Heart left ventricle (tissue), 16 donors: Measurements from ENCODE around the gene ATF7. TPM values are rescaled to one million over a fixed set of nuclear protein-coding genes. Genes with fewer than 3 reads are reported as not detected.
"Not testable (repeated sequence)": the region's sequence is repeated elsewhere in the genome, so short reads cannot be mapped to it uniquely, and the experiment has no call there.

ENCODE experiments used
- ATAC-seq, 4 donors: fragments of 200-7000 bp; cut with Tn5 transposase; one replicate each; pipeline ENCODE4 v1.9.1; 2020 to 2022; ENCODE audit warnings: moderate library complexity in 4 of 4, mild to moderate bottlenecking in 3 of 4, moderate number of reproducible peaks in 1 of 4
- DNase-seq, 5 donors: peaks; one replicate each; pipeline ENCODE4 v3.0.0-alpha.2; 2020
- H3K27ac ChIP-seq, 12 donors: fragments of 200-600 bp; sonication (generic) in 4 of 12; one replicate each; pipeline versions ENCODE4 v1.5.0 to v1.8.0; 2016 to 2022; ENCODE audit warnings: mild to moderate bottlenecking in 2 of 12
- H3K27me3 ChIP-seq, 9 donors: fragments of 200-600 bp; sonication (generic) in 2 of 9; one replicate each; pipeline versions ENCODE4 v1.5.1 to v1.8.0; 2016 to 2022; ENCODE audit warnings: mild to moderate bottlenecking in 3 of 9
- H3K36me3 ChIP-seq, 9 donors: fragments of 200-600 bp; sonication (generic) in 2 of 9; one replicate each; pipeline versions ENCODE4 v1.5.0 to v1.8.0; 2018 to 2022; ENCODE audit warnings: mild to moderate bottlenecking in 2 of 9
- H3K4me1 ChIP-seq, 12 donors: fragments of 200-600 bp; sonication (generic) in 4 of 12; one replicate each; pipeline versions ENCODE4 v1.5.0 to v1.8.0; 2016 to 2022; ENCODE audit warnings: mild to moderate bottlenecking in 3 of 12
- H3K4me3 ChIP-seq, 12 donors: fragments of 200-600 bp; sonication (generic) in 4 of 12; one replicate each; pipeline versions ENCODE4 v1.5.0 to v1.8.0; 2017 to 2022; ENCODE audit warnings: mild to moderate bottlenecking in 9 of 12, moderate library complexity in 4 of 12
- H3K9me3 ChIP-seq, 12 donors: fragments of 200-600 bp; sonication (generic) in 4 of 12; one replicate each; pipeline versions ENCODE4 v1.5.0 to v1.8.0; 2016 to 2022; ENCODE audit warnings: mild to moderate bottlenecking in 1 of 12
- POLR2A ChIP-seq, 2 donors: fragments of 450-650 bp; IDR thresholded peaks; one replicate each; pipeline ENCODE4 v1.6.1; 2017; ENCODE audit warnings: antibody characterized with exemption in 2 of 2, mild to moderate bottlenecking in 2 of 2, moderate library complexity in 2 of 2
- WGBS, 4 donors: extraction: QIAGEN DNeasy Blood & Tissue Kit in 2 of 4; methylation state at CpG; one replicate each; pipeline versions ENCODE4 v1.1.5 to v1.1.7; 2013 to 2018; 5-methylcytosine and 5-hydroxymethylcytosine counted together
- intact Hi-C, 10 donors: fragments of 100-400 bp; cut with DNase I; formaldehyde crosslinking; loops; one replicate each; pipeline versions ENCODE4 v1.11.1 to v1.14.2; 2022
- polyA plus RNA-seq, 2 donors: library from polyadenylated mRNA; stranded (reverse); fragments of 200-250 nt; gene quantifications; one replicate each; pipeline ENCODE4 v1.2.3, GENCODE V29; 2013
- total RNA-seq, 9 donors: library from RNA; depleted of rRNA in 2 of 9; stranded (reverse); fragments of >200 nt in 2 of 9; fragmentation: NEBNext Ultra II Directional in 3 of 9; extraction: Animal tissue kit (Norgen Biotek cat#: 25700) in 3 of 9; gene quantifications; one replicate each; pipeline versions ENCODE4 v1.1.0 to v1.2.4, GENCODE V29; 2016 to 2023
- TF ChIP-seq, protein P1 (sequence below), 12 donors: fragments of 200-600 bp; sonication (generic) in 4 of 12; IDR thresholded peaks; one replicate each; pipeline versions ENCODE4 v1.5.0 to v1.8.0; 2018 to 2022; ENCODE audit warnings: antibody characterized with exemption in 12 of 12, mild to moderate bottlenecking in 5 of 12
- donor health status: ischemic (EF 13 %, LVEDD 7.1; RV severe dilation, severe dysfunction).
- donor health status: healthy with polysubstance abuse.
- donor health status: DM: no; HTN: yes; CAD: no.
- donor health status: DM: no; HTN: no; CAD: no.
- donor health status: ischemic (EF 25% LVEDD 6.9; RV normal size, moderate dysfunction).
- donor health status: ischemic (EF 25% LVEDD 5.7; RV mildly dilated, moderate dysfunction).
- donor health status: healthy.
- donor health status: DM: yes; HTN: yes; CAD: no.
- donor health status: ischemic (EF 35%, LVEDD 5.7; RV mildly dilated, moderate dysfunction).
- donor health status: nonischemic (EF 11% LVEDD 7.7; RV severe dilation, severe dysfunction).
- donor health status: DM: yes; HTN: yes; CAD: no.
- donor health status: PGD.
- donor health status: ischemic (EF 29% LVEDD 5.4; RV normal size, mild dysfunction).
- donor health status: nonischemic (EF 23%, LVEDD 6.1; RV moderate dilation, normal function).

The ATF7 gene
- total and polyA plus RNA-seq, 11 donors = 20.0 to 43.2 (median 31.8) TPM

DNA sequence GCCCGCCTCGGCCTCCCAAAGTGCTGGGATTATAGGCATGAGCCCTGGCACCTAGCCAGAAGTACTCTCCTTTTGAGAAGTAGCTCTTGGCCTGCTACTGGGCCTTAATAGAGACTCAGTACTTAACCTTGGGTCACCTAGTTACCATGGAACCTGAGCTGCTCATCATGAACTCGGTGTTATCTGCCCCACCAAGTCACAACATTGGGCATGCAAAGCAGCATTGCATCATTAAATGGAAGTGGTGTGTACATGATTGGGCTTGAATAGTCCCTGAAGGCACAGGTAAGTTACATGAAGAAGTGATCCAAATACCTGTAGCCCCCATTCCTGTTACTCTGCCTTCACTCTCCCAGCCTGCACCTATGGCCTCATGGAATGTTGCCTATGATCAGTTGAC is 18.0 kb upstream of the ATF7 start:
- Histone ChIP-seq H3K27ac (no peak overlapping the region), H3K4me3 (no peak overlapping the region), H3K9me3 (no peaks in the 10 kb centered on the region), H3K27me3 (no peaks in the 10 kb centered on the region), H3K4me1 (peaks cover 0 to 3% (median 0%) of the 10 kb centered on the region in 12 donors), H3K36me3 (no peaks in the 10 kb centered on the region)
- no peak for ATAC-seq
- 81 to 100% (median 97%) methylated on average over 3 of the region's 3 CpGs for WGBS, 4 donors
- TF ChIP-seq POLR2A (IDR thresholded peaks at IDR 0.05) = no peak
- TF ChIP-seq, protein P1, sequence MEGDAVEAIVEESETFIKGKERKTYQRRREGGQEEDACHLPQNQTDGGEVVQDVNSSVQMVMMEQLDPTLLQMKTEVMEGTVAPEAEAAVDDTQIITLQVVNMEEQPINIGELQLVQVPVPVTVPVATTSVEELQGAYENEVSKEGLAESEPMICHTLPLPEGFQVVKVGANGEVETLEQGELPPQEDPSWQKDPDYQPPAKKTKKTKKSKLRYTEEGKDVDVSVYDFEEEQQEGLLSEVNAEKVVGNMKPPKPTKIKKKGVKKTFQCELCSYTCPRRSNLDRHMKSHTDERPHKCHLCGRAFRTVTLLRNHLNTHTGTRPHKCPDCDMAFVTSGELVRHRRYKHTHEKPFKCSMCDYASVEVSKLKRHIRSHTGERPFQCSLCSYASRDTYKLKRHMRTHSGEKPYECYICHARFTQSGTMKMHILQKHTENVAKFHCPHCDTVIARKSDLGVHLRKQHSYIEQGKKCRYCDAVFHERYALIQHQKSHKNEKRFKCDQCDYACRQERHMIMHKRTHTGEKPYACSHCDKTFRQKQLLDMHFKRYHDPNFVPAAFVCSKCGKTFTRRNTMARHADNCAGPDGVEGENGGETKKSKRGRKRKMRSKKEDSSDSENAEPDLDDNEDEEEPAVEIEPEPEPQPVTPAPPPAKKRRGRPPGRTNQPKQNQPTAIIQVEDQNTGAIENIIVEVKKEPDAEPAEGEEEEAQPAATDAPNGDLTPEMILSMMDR (IDR thresholded peaks at IDR 0.05) = no peak
- intact Hi-C loops = no loop called here
- no peak for DNase-seq

DNA sequence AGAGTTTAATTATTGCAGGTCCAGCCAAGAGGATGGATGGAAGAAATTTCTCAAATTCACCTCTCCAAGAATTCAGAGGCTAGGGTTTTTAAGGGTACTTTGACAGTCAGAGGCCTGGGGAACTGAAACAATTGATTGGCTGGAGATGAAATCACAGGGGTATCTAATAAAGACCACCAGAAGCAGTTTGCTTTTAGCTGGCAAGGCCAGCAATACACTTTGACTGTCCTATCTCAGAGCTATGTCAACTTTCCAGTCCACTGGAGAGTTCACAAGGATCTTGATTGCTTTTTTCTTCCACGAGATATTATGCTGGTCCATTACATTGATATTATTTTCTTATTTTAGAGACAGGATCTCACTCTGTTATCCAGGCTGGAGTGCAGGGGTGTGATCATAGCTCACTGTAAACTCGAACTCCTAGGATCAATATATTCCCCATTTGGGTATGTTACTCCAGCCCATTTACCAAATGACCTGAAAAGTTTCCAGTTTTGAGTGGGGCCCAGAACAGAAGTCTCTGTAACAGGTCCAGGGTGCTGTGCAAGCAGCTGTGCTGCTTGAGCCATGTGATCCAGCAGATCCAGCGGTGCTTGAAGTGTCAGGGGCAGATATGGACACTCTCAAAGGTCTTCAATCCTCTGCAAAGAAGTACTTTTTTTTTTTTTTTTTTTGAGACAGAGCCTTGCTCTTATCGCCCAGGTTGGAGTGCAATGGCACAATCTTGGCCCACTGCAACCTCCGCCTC is 17.2 kb upstream of the ATF7 start:
- no peaks in the 10 kb centered on the region for H3K4me1 ChIP-seq
- TF ChIP-seq, protein P1 (IDR thresholded peaks at IDR 0.05) = no peak
- no peak for TF ChIP-seq POLR2A (IDR thresholded peaks at IDR 0.05)
- WGBS, 4 donors = 62 to 66% (median 64%) methylated on average over 5 of the region's 5 CpGs
- H3K27me3 ChIP-seq = no peaks in the 10 kb centered on the region
- H3K27ac ChIP-seq = no peak overlapping the region
- intact Hi-C loops = no loop called here
- no peaks in the 10 kb centered on the region for H3K9me3 ChIP-seq
- no peak overlapping the region for H3K4me3 ChIP-seq
- ATAC-seq (no peak), DNase-seq (no peak)
- H3K36me3 ChIP-seq = no peaks in the 10 kb centered on the region

DNA sequence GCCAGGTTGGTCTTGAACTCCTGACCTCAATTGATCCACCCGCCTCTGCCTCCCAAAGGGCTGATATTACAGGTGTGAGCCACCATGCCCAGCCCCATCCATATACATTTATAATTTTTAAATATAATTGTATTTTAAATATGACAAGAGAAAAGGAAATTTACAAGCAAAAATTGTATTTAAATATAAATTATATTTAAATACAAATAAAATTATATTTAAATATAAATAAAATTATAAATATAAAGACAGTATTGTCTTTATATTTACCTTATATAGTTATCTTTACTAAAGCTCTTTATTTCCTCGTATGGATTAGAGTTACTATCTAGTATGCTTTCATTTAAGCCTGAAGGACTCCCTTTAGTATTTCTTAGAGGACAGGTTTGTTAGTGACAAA is 11.9 kb upstream of the ATF7 start:
- H3K27ac ChIP-seq = no peak overlapping the region
- TF ChIP-seq, protein P1 (IDR thresholded peaks at IDR 0.05) = no peak
- no peak for TF ChIP-seq POLR2A (IDR thresholded peaks at IDR 0.05)
- no peaks in the 10 kb centered on the region for H3K27me3 ChIP-seq
- ATAC-seq = no peak
- H3K4me3 ChIP-seq = no peak overlapping the region
- no peaks in the 10 kb centered on the region for H3K9me3 ChIP-seq
- no peaks in the 10 kb centered on the region for H3K4me1 ChIP-seq
- 89 to 93% (median 91%) methylated on average over 2 of the region's 2 CpGs for WGBS, 4 donors
- DNase-seq = no peak
- no peaks in the 10 kb centered on the region for H3K36me3 ChIP-seq
- intact Hi-C loops = no loop called here

DNA sequence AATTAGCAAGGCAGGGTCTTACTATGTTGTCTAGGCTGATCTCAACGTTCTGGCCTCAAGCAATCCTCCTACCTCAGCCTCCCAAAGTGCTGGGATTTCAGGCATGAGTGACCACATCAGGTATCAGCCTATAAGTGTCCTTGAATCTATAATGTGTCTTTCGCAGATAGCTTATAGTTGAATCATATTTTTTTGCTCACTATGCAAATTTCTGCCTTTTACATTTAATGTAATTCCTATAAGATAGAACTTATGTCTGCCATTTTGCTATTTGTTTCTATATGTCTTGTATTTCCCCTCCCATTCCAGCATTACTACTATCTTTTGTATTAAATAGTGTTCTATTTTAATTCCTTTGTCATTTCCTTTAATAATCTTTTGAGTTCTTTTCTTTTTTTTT is 10.5 kb upstream of the ATF7 start:
- ATAC-seq = no peak
- intact Hi-C loops = no loop called here
- Histone ChIP-seq H3K4me1 (no peaks in the 10 kb centered on the region), H3K4me3 (no peak overlapping the region), H3K36me3 (no peaks in the 10 kb centered on the region), H3K27ac (no peak overlapping the region), H3K27me3 (no peaks in the 10 kb centered on the region), H3K9me3 (no peaks in the 10 kb centered on the region)
- TF ChIP-seq, protein P1 (IDR thresholded peaks at IDR 0.05) = no peak
- no peak for TF ChIP-seq POLR2A (IDR thresholded peaks at IDR 0.05)
- no peak for DNase-seq
- WGBS, 4 donors = 35 to 43% (median 37%) methylated on average over 2 of the region's 2 CpGs

DNA sequence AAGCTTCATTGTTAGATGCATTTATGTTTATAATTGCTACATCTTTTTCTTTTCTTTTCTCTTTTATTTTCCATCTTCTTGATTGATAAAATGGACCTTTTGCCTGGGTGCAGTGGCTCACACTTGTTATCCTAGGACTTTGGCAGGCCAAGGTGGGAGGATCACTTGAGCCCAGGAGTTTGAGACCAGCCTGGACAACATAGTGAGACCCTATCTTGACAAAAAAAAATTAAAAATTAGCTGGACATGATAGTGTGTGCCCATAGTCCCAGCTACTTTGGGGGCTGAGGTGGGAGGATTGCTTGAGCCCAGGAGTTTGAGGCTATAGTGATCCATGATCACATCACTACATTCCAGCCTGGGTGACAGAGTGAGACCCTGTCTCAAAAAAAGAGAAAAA is 9.5 kb upstream of the ATF7 start:
- intact Hi-C loops, DNase-seq, H3K36me3 ChIP-seq, H3K27me3 ChIP-seq, H3K4me1 ChIP-seq, H3K4me3 ChIP-seq, ATAC-seq, H3K9me3 ChIP-seq, H3K27ac ChIP-seq: not testable (repeated sequence)
